A549 treated with CpdA at 1 μM for 4 hours (cell line): Measurements from ENCODE around the gene WDR82. TPM values are rescaled to one million over a fixed set of nuclear protein-coding genes. Genes with fewer than 3 reads are reported as not detected.

Source experiments
- total RNA-seq: library from RNA; stranded (reverse); fragments of 200-300 nt; extraction: Qiagen RNA extraction; gene quantifications from 5 replicates; pipeline ENCODE4 v1.2.3, GENCODE V29; 2022; ENCODE audit warnings: low read depth

WDR82 gene, protein sequence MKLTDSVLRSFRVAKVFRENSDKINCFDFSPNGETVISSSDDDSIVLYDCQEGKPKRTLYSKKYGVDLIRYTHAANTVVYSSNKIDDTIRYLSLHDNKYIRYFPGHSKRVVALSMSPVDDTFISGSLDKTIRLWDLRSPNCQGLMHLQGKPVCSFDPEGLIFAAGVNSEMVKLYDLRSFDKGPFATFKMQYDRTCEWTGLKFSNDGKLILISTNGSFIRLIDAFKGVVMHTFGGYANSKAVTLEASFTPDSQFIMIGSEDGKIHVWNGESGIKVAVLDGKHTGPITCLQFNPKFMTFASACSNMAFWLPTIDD
- total RNA-seq: 49.8 to 53.8 TPM (median 52.2 TPM) in 5 replicates

GRCh38 chr3:52278510-52279069, at the start of gene WDR82:
WDR82 (minus strand) TSS chr3:52278649; CDS start chr3:52278361, 288 bp downstream.

GRCh38 chr3:52315977-52316764, 37.7 kb upstream of the WDR82 start, which contains the start of gene DNAH1:
DNAH1 (plus strand) TSS chr3:52316319; CDS start chr3:52322443, 6,124 bp downstream.

DNA sequence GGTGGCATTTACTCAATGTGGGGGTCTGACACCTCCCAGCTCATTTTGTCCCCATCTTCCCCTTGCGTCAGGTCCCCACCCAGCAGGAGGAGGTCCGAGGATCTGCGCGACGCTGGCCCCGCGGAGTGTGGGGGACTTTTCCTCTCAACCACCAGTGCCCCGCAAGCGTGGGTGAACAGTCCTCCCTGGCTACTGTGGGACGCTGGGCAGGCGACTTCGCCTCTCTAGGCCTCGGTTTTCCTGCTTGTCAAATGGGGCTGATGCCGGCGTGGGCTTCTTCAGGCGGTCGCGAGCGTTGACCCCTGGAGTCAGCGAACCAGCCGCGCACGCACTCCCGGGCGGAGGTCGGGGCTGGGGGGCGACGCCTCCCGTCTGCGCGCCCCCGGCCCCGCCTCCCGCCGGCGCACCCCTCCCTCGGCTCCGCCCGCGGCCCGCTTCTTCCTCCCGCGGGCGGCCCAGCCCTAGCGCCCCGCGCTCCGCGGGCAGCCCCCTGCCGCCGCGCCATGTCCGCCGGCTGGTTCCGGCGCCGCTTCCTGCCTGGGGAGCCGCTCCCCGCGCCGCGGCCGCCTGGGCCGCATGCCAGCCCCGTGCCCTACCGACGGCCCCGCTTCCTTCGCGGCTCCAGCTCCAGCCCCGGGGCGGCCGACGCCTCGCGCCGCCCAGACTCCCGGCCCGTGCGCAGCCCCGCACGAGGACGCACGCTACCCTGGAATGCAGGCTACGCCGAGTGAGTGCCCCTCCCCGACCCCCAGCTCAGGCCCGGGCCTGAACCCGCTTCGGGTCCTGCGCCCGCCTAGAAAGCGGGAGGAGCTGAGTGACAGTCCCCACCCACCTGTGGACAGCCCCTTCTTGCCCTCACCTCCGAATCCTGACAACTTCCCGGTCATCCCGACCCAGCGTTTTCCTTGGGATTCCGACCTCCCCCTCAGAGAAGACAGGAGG, 32.9 kb downstream of the WDR82 start, which contains the start of gene PPM1M:
PPM1M (plus strand) TSS at position 438 of the 942 bp plus-strand sequence; CDS start at position 504, 66 bp downstream.

GRCh38 chr3:52238761-52239701, 39.4 kb downstream of the WDR82 start, which contains the start of gene TWF2:
TWF2 (minus strand) TSS chr3:52239158; CDS start chr3:52239016, 142 bp downstream.

GRCh38 chr3:52225452-52226228, 52.8 kb downstream of the WDR82 start, which contains the start of gene TLR9:
TLR9 (minus strand) TSS chr3:52225645; CDS start chr3:52225529, 116 bp downstream.

Other genes starting within 250 kb of the WDR82 start
- 12.8 to 14.3 TPM (median 13.1 TPM) in 5 replicates for gene DUSP7, start 222.1 kb downstream of the WDR82 start, total RNA-seq
- 15.9 to 20.8 TPM (median 19.1 TPM) in 5 replicates for gene POC1A, start 124.2 kb downstream of the WDR82 start, total RNA-seq
- 46.7 to 57.0 TPM (median 52.8 TPM) in 5 replicates for gene ALAS1, start 80.5 kb downstream of the WDR82 start, total RNA-seq
- 0.08 TPM in 2 of 5 replicates, not detected in the others for gene TLR9, start 53.0 kb downstream of the WDR82 start, total RNA-seq
- 67.0 to 80.9 TPM (median 68.5 TPM) in 5 replicates for gene TWF2, start 39.5 kb downstream of the WDR82 start, total RNA-seq
- 4.2 to 5.8 TPM (median 5.2 TPM) in 5 replicates for gene PPM1M, start 32.9 kb downstream of the WDR82 start, total RNA-seq
- 3.2 to 4.9 TPM (median 4.7 TPM) in 5 replicates for gene GLYCTK, start 9.2 kb upstream of the WDR82 start, total RNA-seq
- gene DNAH1, start 37.7 kb upstream of the WDR82 start, total RNA-seq: 0.52 to 1.1 TPM (median 1.1 TPM) in 5 replicates
- 32.7 to 41.2 TPM (median 39.4 TPM) in 5 replicates for gene BAP1, start 131.4 kb upstream of the WDR82 start, total RNA-seq
- 2.5 to 3.2 TPM (median 2.7 TPM) in 5 replicates for gene PHF7, start 132.0 kb upstream of the WDR82 start, total RNA-seq
- gene SEMA3G, start 166.5 kb upstream of the WDR82 start, total RNA-seq: 0.05 to 0.15 TPM (median 0.10 TPM) in 5 replicates
- 1.2 to 1.5 TPM (median 1.4 TPM) in 5 replicates for gene TNNC1, start 175.4 kb upstream of the WDR82 start, total RNA-seq
- 12.3 to 15.0 TPM (median 13.4 TPM) in 5 replicates for gene NISCH, start 177.0 kb upstream of the WDR82 start, total RNA-seq
- 0.05 TPM in 1 of 5 replicates, not detected in the others for gene STAB1, start 216.7 kb upstream of the WDR82 start, total RNA-seq